Hematopoietic multipotent progenitor cell treated with erythropoietin and hydrocortisone succinate and interleukin-3 and kit ligand, for 17 days (in vitro differentiated cells): ENCODE measurements around the gene DGCR2.
"Not testable (repeated sequence)": the region's sequence is repeated elsewhere in the genome, so short reads cannot be mapped to it uniquely, and the experiment has no call there.

Source experiments
- DNase-seq: peaks from one replicate; pipeline ENCODE4 v3.0.0-alpha.2; 2015; ENCODE audit warnings: low spot score

The DGCR2 gene

DNA sequence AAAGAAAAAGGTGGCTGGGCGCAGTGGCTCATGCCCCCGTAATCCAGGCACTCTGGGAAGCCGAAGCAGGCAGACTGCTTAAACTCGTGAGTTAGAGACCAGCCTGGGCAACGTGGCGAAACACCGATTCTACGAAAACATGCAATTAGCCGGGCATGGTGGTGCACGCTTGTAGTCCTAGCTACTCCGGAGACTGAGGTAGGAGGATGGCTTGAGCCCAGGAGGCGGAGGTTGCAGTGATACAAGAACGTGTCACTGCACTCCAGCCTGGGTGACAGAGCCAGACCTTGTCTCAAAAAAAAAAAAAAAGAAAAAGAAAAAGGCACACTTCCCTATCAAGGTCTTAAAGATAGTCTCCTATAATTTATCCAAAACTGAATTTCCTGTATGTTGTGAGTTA, 39.4 kb downstream of the DGCR2 start:
- no peak for DNase-seq

GRCh38 chr22:19082101-19082500, 40.1 kb downstream of the DGCR2 start:
- DNase-seq = no peak

DNA sequence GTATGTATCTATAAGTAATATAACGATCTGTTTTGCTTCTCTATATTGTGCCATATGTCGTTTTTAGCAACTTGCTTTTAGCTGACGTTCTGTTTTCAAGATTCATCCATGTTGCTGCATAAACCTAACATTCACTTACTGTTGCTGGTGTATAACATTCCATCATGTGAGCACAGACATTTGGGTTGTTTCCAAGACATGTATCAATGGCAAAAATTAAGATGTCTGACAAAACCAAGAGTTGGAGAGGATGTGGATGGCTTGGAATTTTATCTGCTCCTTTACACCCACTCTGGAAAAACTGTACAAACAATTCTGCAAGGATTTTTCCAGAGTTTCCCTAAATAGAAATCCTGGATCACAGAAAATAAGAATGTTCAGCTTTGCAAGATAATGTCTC, 40.9 kb downstream of the DGCR2 start:
- no peak for DNase-seq

DNA sequence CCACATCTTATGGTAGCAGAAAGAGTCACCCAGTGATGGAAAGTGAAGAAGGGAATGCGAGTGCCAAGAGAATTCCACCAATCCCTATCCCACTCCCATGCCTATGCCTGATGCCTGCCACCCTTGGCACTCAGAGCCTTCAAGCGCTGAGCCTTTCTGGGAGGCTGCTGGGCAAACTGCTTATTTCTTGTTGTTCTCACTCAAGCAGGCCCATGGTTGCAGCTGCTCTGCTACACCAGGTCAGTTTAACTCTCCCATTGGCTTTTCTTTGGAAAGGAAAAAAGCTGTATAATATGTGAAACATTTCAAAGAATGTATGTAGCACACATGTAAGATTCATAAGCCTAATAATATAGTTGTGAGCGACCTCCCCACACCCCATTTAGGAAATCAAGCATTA, 41.4 kb downstream of the DGCR2 start:
- DNase-seq = no peak

DNA sequence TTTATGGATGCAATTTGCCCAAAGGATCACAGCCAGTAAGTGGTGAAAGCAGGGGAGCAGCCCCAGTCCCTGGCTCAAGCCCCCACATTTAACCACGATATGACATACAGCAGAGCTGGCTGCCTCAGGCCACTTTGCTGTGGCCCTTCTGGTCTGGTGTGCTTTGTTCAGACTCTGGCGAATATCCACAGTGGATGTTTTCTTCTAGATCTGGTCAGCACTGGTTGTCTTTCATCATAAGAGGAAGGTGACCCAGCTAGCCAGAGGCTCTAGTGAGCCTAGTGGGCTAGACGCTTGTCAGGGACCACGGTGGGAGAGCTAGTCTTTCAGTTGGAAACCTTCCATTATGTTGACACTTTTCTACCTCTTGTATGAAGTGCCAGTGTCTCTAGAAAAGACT, 42.5 kb downstream of the DGCR2 start:
- no peak for DNase-seq

- DNase-seq = no peak
Observed at GRCh38 chr22:19075404-19075803, 46.8 kb downstream of the DGCR2 start.

DNA sequence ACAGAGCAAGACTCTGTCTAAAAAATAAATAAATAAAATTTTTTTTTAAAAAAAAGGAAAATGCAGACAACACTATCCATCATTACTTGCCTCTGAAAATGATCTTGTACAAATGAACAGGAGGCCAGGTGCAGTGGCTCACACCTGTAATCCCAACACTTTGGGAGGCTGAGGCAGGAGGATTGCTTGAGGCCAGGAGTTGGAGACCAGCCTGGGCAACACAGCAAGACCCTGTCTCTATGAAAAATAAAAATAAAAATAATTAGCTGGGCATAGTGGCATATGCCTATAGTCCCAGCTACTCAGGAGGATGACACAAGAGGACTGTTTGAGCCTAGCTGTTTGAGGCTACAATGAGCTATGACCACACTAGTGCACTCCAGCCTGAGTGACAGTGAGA, 49.4 kb downstream of the DGCR2 start:
- not testable (repeated sequence) for DNase-seq

GRCh38 chr22:19070397-19071169, 51.6 kb downstream of the DGCR2 start:
- DNase-seq = no peak

GRCh38 chr22:19069451-19069850, 52.8 kb downstream of the DGCR2 start:
- DNase-seq = no peak

DNA sequence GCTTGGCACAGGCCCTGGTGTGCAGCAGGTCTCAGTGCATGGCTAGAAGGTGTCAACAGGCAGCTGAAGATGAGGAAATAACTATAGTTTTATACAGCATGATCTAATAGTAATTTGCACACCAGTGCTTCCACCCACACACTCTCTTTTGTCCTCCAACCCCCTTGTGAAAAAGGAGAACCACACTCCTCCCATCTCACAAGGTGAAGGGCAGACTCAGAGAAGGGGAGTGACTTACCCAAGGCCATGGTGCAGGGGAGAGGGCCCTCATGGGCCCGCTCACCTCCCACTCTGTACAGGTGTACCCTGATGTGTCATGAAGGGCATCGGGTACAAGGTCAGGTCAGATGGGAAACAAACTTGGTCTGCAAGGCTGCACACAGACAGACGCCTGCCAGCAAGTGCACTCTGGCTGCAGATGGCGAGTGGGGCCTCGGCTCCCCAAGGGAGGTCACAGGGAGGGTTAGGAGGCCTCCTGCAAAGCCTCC, 53.4 kb downstream of the DGCR2 start:
- DNase-seq = no peak

DNA sequence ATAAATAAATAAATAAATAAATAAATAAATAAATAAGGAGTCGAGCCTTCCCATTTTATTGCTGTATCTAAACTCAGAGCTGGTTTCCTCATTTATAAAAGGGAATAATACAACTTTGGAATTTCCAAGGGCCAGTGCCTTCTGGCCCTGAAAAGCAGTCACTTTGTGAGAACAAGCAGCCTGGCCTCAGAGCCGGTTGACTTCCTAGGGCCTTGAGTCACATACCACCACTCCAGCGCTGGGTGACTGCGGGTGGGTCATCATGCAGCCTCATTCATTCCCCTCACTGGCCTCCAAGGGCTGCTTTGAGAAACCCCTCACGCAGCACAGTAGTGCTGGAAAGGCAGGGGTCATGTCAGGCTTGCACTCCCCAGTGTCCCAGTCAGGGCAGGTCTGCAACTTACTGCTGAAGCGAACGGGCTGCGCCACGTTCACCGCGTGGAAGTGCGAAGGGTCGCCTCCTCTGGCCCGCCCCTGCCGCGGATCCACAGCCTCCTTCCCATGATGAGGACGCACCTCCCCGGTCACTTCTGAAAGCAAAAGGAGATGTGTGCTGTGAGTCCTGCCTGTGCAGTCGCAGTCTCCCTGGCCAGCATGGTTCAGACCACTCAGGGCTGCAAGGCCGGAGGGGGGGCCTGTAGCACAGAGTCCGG, 54.4 kb downstream of the DGCR2 start:
- no peak for DNase-seq

DNA sequence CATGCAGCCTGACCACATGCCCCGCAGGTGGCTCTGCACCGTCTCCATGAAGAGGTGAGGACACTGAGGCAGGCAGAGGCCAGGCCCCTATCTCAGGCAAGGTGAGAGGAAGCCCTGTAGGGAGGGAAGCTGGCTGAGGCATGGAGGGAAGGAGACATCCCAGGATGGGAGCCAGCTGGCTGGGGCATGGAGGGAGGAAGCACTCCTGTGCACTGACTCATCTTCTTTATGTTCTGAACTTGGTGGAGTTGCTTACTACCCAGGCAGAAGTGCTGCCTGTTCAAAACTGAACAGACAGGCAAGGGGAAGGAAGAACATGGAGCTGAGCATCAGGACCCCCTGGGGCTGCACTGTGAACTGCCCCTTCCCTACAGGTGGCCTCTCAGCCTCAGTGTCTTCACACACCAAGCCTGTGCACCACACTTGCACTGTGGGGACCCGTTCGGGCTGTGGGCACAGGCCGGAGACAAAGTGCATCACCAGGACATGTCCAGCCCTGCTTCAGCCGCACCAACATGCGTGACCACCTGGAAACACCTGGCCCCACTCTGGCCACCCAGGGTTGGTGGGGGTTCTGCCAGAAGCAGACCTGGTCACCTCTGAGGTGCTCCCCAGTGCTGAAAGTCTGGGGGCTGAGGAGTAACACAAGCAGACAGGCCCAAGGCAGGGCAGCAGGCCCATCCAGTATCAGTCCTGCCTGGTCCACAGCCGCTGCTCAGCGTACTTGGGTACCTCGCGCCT, 55.5 kb downstream of the DGCR2 start:
- no peak for DNase-seq

GRCh38 chr22:19065929-19066328, 56.3 kb downstream of the DGCR2 start:
- DNase-seq = no peak

DNA sequence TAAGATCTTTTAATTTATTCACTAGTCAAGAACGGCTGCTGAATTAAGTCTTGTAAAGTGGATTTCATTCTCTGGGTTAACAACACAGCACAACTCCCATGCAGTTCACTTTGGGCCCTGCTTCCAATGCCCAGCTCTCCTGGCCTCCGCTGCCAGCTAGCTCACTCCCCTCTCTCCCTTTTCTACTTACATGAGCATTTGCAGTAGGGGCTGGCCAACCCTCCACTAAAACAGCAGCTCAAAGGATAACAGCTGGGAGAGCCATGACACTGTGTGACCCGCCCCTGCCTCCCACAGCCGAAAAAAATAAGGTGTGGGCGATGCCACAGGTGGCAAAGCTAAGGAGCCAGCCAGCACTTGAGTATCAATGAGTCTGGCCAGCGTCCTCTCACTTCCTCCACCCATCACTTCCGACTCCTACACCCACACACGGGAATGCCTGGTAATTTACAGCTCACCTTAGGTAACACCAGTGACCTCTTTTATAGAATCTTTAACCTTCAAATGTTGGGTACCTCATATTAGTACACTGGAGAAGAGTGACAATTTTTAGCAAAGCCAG, 56.8 kb downstream of the DGCR2 start:
- no peak for DNase-seq

- no peak for DNase-seq
Observed at GRCh38 chr22:19064354-19065054, 57.7 kb downstream of the DGCR2 start.

- DNase-seq = no peak
Observed at GRCh38 chr22:19063581-19064353, 58.4 kb downstream of the DGCR2 start.

GRCh38 chr22:19062943-19063308, 59.3 kb downstream of the DGCR2 start:
- DNase-seq = no peak

DNA sequence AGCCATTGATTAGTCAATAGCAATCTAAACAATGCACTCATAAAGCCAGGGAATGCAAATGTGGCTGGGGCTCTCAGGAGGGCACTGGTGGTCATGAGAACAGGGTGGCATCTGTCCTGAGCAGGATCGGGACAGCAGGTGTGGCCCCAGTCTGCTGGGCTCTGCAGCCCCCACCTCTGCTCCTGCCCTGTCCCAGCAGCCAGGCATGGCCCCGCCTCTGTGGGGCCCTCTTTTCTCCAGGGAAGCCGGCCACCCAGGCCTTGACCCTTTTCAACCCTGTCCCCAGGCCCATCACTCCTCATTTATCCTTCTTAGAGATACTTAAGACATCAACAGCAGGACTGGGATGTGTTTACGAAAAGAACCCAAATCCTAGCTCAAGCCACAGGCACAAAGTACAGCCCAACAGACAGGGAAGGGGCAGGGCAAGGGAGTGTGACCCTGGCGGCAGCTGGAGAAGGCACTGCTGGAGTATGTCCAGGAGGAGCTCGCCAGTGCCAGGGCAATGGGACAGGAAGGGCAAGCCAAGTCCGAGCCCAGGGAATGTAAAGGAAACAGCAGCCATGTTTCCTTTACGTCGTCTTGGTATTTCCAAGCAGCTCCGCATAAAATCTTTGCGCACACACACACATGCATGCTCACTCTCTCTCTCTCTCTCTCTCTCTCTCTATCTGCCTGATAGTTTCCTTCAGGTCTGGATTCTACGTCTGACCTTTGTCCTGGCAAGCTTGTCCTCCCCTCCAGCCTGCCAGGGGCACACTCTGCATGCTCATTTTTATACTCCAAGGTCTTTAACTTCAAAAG, 59.9 kb downstream of the DGCR2 start:
- no peak for DNase-seq

DNA sequence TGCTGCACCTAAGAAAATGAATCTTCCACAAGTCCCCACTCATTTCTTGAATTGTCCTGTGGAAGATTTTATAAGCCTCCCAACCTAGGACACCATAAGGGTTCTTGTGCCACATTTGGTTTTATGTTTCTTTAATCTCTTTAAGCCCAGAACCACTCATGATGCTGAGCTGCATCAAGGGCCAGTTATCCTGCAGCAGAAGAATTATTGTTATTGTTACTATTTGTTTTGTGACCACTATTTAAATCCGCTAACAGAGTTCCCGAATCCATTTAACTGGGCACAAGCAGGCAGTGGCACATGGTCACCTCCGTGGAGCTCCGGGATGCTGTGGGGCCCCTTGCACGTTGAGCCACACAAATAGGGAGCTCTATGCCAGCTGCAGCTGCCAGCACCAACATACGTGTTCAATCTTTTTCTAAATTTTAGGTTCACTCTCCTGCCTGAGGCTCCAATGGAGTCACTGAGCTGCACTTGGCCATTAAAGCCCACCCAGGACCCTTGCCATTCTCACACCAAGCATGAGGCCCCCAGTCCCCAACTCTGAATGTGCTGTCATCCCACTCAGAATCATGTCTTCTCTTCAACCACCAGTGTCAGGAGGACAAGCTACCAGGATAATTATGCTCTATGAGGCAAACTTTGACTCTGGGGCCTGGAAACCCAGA, 60.6 kb downstream of the DGCR2 start:
- no peak for DNase-seq
